Natural killer cell (primary cell): ENCODE measurements around the gene COG5. TPM values are rescaled to one million over a fixed set of nuclear protein-coding genes. Genes with fewer than 3 reads are reported as not detected.

Experiments
- ATAC-seq, 3 donors: fragments of 150-1000 bp in 2 of 3; fragments of 200-7000 bp in 1 of 3; cut with Tn5 transposase; 1 replicate in 1 of 3; 2 replicates in 2 of 3; pipeline ENCODE4 v1.10.0; 2021; ENCODE audit warnings: mild to moderate bottlenecking in 2 of 3, moderate library complexity in 2 of 3
- DNase-seq, 2 donors: peaks; one replicate each; pipeline versions ENCODE4 v3.0.0 to v3.0.0-alpha.2; 2013 to 2021; ENCODE audit warnings: mixed read lengths in 1 of 2
- H3K27ac ChIP-seq: one replicate; pipeline ENCODE4 v1.5.1; 2013; ENCODE audit warnings: mild to moderate bottlenecking, low read length
- H3K27me3 ChIP-seq: one replicate; pipeline ENCODE4 v1.6.1; 2013; ENCODE audit warnings: low read length; ENCODE audit not compliant: control insufficient read depth, insufficient read depth
- H3K36me3 ChIP-seq: one replicate; pipeline ENCODE4 v1.6.1; 2013; ENCODE audit warnings: low read length; ENCODE audit not compliant: control insufficient read depth, insufficient read depth
- H3K4me1 ChIP-seq: one replicate; pipeline ENCODE4 v1.6.1; 2013; ENCODE audit warnings: low read length; ENCODE audit not compliant: control insufficient read depth, insufficient read depth
- H3K4me3 ChIP-seq: one replicate; pipeline ENCODE4 v1.5.1; 2013; ENCODE audit warnings: low read length
- H3K9me3 ChIP-seq: one replicate; pipeline ENCODE4 v1.6.1; 2013; ENCODE audit warnings: low read length; ENCODE audit not compliant: control insufficient read depth, insufficient read depth
- H3K27ac Mint-ChIP-seq, 2 donors: one replicate each; pipeline ENCODE4 v1.8.0; 2022; ENCODE audit warnings: mild to moderate bottlenecking in 2 of 2, mixed read lengths in 2 of 2, moderate library complexity in 1 of 2
- H3K27me3 Mint-ChIP-seq, 2 donors: one replicate each; pipeline ENCODE4 v1.8.0; 2022; ENCODE audit warnings: low read depth in 2 of 2, mixed read lengths in 2 of 2
- H3K36me3 Mint-ChIP-seq: one replicate; pipeline ENCODE4 v1.8.0; 2022; ENCODE audit warnings: mixed read lengths
- H3K4me1 Mint-ChIP-seq, 2 donors: one replicate each; pipeline ENCODE4 v1.8.0; 2022; ENCODE audit warnings: mixed read lengths in 2 of 2
- H3K4me3 Mint-ChIP-seq: one replicate; pipeline ENCODE4 v1.8.0; 2022; ENCODE audit warnings: mild to moderate bottlenecking, moderate library complexity, mixed read lengths
- H3K9me3 Mint-ChIP-seq, 2 donors: one replicate each; pipeline ENCODE4 v1.8.0; 2022; ENCODE audit warnings: mixed read lengths in 2 of 2
- WGBS: methylation state at CpG from one replicate; pipeline ENCODE4 v1.1.7; 2013; ENCODE audit warnings: missing lambda C conversion rate; ENCODE audit not compliant: insufficient coverage; 5-methylcytosine and 5-hydroxymethylcytosine counted together
- intact Hi-C: fragments of 100-400 bp; cut with micrococcal nuclease; formaldehyde crosslinking; loops from one replicate; pipeline ENCODE4 v1.14.2; 2022
- total RNA-seq, 4 donors: library from RNA; stranded (reverse); fragments of 120-200 nt in 1 of 4; gene quantifications; one replicate each; pipeline versions ENCODE4 v1.2.3 to v1.2.4, GENCODE V29; 2013 to 2022
- TF ChIP-seq, protein P1 (sequence below): fragments of 200-600 bp; IDR thresholded peaks from one replicate; pipeline ENCODE4 v1.8.0; 2022; ENCODE audit warnings: antibody characterized with exemption

The COG5 gene
- total RNA-seq, 3 donors from 2014 or later (not counting 1 experiment from before 2014, with no cell fraction given), result 49.2 to 54.6 (median 54.2) TPM

DNA sequence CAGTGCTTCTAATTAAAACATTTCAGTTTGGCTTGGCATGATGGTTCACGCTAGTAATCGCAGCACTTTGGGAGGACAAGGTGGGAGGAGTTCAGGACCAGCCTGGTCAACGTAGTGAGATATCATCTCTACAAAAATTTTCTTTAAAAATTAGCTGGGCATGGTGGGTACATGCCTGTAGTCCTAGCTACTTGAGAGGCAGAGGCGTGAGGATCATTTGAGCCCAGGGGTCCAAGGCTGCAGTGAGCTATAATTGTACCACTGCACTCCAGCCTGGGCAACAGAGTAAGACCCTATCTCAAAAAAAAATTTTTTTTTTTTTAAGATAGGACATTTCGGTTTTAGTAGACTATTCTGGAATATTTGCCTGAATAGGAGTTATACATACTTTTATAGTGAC lies 382.5 kb downstream of the COG5 start:
- Histone ChIP-seq H3K27me3 (no peaks in the 10 kb centered on the region), H3K4me3 (no peak overlapping the region), H3K27ac (no peak overlapping the region), H3K36me3 (peaks cover 66% of the 10 kb centered on the region), H3K4me1 (peaks cover 4% of the 10 kb centered on the region), H3K9me3 (no peaks in the 10 kb centered on the region)
- H3K4me1 Mint-ChIP-seq, result peaks cover 29 to 44% of the 10 kb centered on the region in 2 donors
- H3K4me3 Mint-ChIP-seq, result no peak overlapping the region
- ATAC-seq (no peak), DNase-seq (no peak)
- TF ChIP-seq, protein P1, sequence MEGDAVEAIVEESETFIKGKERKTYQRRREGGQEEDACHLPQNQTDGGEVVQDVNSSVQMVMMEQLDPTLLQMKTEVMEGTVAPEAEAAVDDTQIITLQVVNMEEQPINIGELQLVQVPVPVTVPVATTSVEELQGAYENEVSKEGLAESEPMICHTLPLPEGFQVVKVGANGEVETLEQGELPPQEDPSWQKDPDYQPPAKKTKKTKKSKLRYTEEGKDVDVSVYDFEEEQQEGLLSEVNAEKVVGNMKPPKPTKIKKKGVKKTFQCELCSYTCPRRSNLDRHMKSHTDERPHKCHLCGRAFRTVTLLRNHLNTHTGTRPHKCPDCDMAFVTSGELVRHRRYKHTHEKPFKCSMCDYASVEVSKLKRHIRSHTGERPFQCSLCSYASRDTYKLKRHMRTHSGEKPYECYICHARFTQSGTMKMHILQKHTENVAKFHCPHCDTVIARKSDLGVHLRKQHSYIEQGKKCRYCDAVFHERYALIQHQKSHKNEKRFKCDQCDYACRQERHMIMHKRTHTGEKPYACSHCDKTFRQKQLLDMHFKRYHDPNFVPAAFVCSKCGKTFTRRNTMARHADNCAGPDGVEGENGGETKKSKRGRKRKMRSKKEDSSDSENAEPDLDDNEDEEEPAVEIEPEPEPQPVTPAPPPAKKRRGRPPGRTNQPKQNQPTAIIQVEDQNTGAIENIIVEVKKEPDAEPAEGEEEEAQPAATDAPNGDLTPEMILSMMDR, result no peak
- peaks cover 31% of the 10 kb centered on the region for H3K36me3 Mint-ChIP-seq
- no peaks in the 10 kb centered on the region for H3K9me3 Mint-ChIP-seq
- intact Hi-C loops, result no loop called here
- peak overlapping the region; percentile 52 to 78 for H3K27ac Mint-ChIP-seq
- WGBS, result 96% methylated on average over 5 of the region's 5 CpGs
- H3K27me3 Mint-ChIP-seq, result no peaks in the 10 kb centered on the region

DNA sequence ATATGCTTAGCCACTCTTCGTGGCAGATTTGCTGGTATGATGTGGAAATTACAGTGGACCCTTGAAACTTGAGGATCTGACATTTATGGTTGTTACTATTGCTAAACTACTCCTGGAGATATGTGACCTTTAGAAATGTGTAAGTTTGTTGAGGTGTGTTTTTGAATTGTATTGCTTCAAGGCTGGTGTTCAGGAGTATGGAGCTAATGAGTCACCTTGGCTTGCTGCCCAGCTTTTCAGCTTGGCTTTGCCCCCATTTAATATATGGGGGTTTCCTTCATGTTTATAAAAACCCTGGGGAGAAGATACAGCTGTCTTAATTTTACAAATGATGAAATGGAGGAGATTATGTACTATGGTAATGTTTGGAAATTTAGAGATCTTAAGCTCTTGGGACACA lies 383.3 kb downstream of the COG5 start:
- peak overlapping the region; percentile 52 to 78 for H3K27ac Mint-ChIP-seq
- H3K36me3 Mint-ChIP-seq, result peaks cover 26% of the 10 kb centered on the region
- Histone ChIP-seq H3K36me3 (peaks cover 58% of the 10 kb centered on the region), H3K4me1 (peaks cover 7% of the 10 kb centered on the region), H3K4me3 (no peak overlapping the region), H3K27ac (no peak overlapping the region), H3K9me3 (no peaks in the 10 kb centered on the region), H3K27me3 (no peaks in the 10 kb centered on the region)
- peaks cover 32 to 38% of the 10 kb centered on the region in 2 donors for H3K4me1 Mint-ChIP-seq
- no peaks in the 10 kb centered on the region for H3K9me3 Mint-ChIP-seq
- 47% methylated on average over 1 of the region's 1 CpG for WGBS
- peak in 2 of 3 donors; percentile 19 to 60 for ATAC-seq
- peak overlapping the region; percentile 10 for H3K4me3 Mint-ChIP-seq
- TF ChIP-seq, protein P1, result no peak
- intact Hi-C loops, result no loop called here
- DNase-seq, result peak in 1 of 2 donors; percentile 66
- H3K27me3 Mint-ChIP-seq, result no peaks in the 10 kb centered on the region

DNA sequence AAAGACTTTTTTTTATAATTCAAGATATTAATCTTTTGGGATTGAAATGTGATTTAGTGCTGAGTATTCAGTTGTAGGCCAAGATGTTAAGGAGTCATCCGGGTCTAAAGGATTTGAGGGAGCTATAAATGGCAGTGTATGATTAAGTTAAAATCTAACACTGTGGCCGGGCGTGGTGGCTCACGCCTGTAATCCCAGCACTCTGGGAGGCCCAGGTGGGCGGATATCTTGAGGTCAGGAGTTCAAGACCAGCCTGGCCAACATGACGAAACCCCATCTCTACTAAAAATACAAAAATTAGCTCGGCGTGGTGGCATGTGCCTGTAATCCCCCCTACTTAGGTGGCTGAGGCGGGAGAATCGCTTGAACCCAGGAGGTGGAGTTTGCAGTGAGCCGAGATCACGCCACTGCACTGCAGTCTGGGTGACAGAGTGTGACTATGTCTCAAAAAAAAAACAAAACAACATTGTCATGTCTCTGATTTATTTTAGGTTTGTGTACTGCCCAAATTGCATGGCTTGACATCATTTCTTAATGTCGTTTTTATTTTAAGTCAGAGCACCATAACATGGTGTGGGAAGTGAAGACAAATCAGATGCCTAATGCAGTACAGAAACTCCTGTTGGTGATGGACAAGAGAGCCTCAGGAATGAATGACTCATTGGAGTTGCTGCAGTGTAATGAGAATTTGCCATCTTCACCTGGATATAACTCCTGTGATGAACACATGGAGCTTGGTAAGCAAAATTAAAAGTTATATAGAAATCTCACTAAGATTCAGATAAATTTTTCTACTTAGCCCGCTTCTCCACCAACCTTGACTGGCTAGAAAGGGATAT lies 384.2 kb downstream of the COG5 start:
- Histone ChIP-seq H3K4me1 (peaks cover 7% of the 10 kb centered on the region), H3K9me3 (no peaks in the 10 kb centered on the region), H3K27me3 (no peaks in the 10 kb centered on the region), H3K4me3 (no peak overlapping the region), H3K27ac (no peak overlapping the region), H3K36me3 (peaks cover 50% of the 10 kb centered on the region)
- Mint-ChIP-seq H3K36me3 (peaks cover 17% of the 10 kb centered on the region), H3K4me3 (no peak overlapping the region), H3K27ac (peak overlapping the region in 1 of 2 donors; percentile 52), H3K9me3 (no peaks in the 10 kb centered on the region), H3K27me3 (no peaks in the 10 kb centered on the region), H3K4me1 (peaks cover 32 to 37% of the 10 kb centered on the region in 2 donors)
- DNase-seq, result no peak
- TF ChIP-seq, protein P1, result no peak
- 94% methylated on average over 13 of the region's 14 CpGs for WGBS
- intact Hi-C loops, result no loop called here
- no peak for ATAC-seq
